K562 (cell line): Measurements from ENCODE around the gene TRPM4. TPM values are rescaled to one million over a fixed set of nuclear protein-coding genes. Genes with fewer than 3 reads are reported as not detected.

ENCODE experiments used
- CBFA2T3 ChIP-seq: fragments of 450-650 bp; IDR thresholded peaks from 2 replicates; pipeline ENCODE4 v1.6.1; 2017
- CEBPB ChIP-seq: fragments of 450-650 bp; IDR thresholded peaks from 2 replicates; pipeline ENCODE4 v1.6.1; 2016; ENCODE audit warnings: missing genetic modification characterization, missing compliant biosample characterization
- HNRNPK ChIP-seq: fragments of 200-400 bp; formaldehyde crosslinking; IDR thresholded peaks from one replicate; pipeline ENCODE4 v1.6.1; 2018; ENCODE audit warnings: mild to moderate bottlenecking, low read depth, low read length; ENCODE audit not compliant: poor library complexity, severe bottlenecking
- PCBP1 ChIP-seq: fragments of 200-400 bp; formaldehyde crosslinking; IDR thresholded peaks from 2 replicates; pipeline ENCODE4 v1.6.1; 2018; ENCODE audit warnings: mild to moderate bottlenecking, low read depth, low read length; ENCODE audit not compliant: poor library complexity, severe bottlenecking
- RAD21 ChIP-seq, 2 experiments: fragments of 250-450 bp in 1 of 2; fragments of 450-650 bp in 1 of 2; sonication (Bioruptor Pico) in 1 of 2; formaldehyde crosslinking in 1 of 2; IDR thresholded peaks in 1 of 2; conservative IDR thresholded peaks in 1 of 2; 2 replicates each; pipeline versions ENCODE4 v1.4.0 to v1.8.0; 2020 to 2022; ENCODE audit warnings: mild to moderate bottlenecking in 2 of 2, moderate library complexity in 1 of 2
- TAF9B ChIP-seq: fragments of 450-650 bp; IDR thresholded peaks from 2 replicates; pipeline ENCODE4 v1.6.1; 2018; ENCODE audit warnings: mild to moderate bottlenecking; ENCODE audit not compliant: partially characterized antibody
- ZNF3 ChIP-seq: fragments of 250-450 bp; sonication (Bioruptor Pico); IDR thresholded peaks from 2 replicates; pipeline ENCODE4 v1.5.0; 2021; ENCODE audit warnings: mild to moderate bottlenecking, moderate library complexity
- polyA plus RNA-seq, 8 experiments: library from polyadenylated mRNA; depleted of rRNA in 4 of 8; stranded (reverse) in 5 of 8; unstranded in 3 of 8; fragments of >200 nt; fragmentation: Nextera tagmentation in 2 of 8; fragmentation: Illumina TruSeq in 1 of 8; extraction: Ambion mirVana in 2 of 8; extraction: Trizol in 1 of 8; gene quantifications; 2 replicates each; pipeline versions ENCODE4 v1.2.1 to v1.2.3, GENCODE V29; 2011 to 2014; ENCODE audit warnings: inconsistent platforms in 1 of 8, missing spikeins in 1 of 8
- total RNA-seq, 7 experiments: library from RNA; depleted of rRNA in 6 of 7; stranded (reverse); fragments of >200 nt in 6 of 7; fragmentation: Illumina TruSeq in 2 of 7; extraction: Trizol in 2 of 7; gene quantifications; 2 replicates each; pipeline versions ENCODE4 v1.2.1 to v1.2.3, GENCODE V29; 2011 to 2021; ENCODE audit warnings: low replicate concordance in 1 of 7
- TF ChIP-seq, protein P1 (sequence below), 2 experiments: fragments of 450-650 bp; formaldehyde crosslinking in 1 of 2; IDR thresholded peaks; 2 replicates each; pipeline versions ENCODE4 v1.4.0 to v1.6.1; 2014 to 2020; ENCODE audit warnings: mild to moderate bottlenecking in 2 of 2, borderline replicate concordance in 1 of 2, low read depth in 1 of 2
- TF ChIP-seq, protein P2 (sequence below), 2 experiments: fragments of 450-650 bp in 1 of 2; IDR thresholded peaks; 2 replicates each; pipeline ENCODE4 v1.6.1; 2011 to 2017; ENCODE audit warnings: low read depth in 2 of 2, antibody characterized with exemption in 1 of 2, borderline replicate concordance in 1 of 2, low read length in 1 of 2, mild to moderate bottlenecking in 1 of 2, mixed read lengths in 1 of 2; ENCODE audit not compliant: control insufficient read depth in 1 of 2
- TF ChIP-seq, protein P3 (sequence below): fragments of 450-650 bp; IDR thresholded peaks from 2 replicates; pipeline ENCODE4 v1.6.1; 2018; ENCODE audit not compliant: partially characterized antibody

The TRPM4 gene
- total and polyA plus RNA-seq, 9 of the 15 experiments (the other 6 are each of a cell fraction or from before 2014, with no cell fraction given), result 6.5 to 45.4 (median 15.2) TPM

DNA sequence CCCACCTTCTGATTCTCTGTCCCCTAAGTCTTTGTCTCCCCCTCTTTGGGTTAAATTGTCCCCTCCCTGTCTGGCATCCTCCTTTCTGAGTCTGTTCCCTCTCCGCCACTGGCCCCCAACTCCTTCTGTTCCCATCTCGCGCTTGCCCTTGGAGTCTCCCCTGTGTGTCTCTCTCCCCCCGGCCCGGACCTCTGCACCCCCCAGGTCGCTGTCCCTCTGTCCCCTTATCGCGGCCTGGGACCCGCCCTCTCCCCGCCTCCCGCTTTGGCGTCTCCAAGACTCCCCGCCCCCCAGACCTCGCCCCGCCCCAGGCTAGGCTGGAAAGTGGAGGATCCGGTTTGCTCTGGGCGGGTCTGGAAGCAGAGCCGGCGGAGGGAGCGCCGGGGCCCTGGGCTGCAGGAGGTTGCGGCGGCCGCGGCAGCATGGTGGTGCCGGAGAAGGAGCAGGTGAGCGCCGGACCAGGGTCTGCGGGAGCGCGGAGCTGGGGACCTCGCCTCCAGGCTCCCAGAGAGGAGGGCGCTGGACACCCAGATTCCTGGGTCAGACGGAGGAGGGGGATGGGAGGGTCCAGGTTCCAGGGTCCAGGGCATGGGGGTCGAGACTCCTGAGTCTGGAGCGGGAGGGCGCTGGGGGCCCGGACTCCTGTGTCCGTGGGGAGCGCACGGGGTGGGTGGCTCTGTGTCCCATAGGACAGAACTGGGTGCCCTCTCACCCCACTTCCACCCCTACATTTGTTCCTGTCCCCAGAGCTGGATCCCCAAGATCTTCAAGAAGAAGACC is at the start of gene TRPM4 (continued):
- TF ChIP-seq, protein P1, sequence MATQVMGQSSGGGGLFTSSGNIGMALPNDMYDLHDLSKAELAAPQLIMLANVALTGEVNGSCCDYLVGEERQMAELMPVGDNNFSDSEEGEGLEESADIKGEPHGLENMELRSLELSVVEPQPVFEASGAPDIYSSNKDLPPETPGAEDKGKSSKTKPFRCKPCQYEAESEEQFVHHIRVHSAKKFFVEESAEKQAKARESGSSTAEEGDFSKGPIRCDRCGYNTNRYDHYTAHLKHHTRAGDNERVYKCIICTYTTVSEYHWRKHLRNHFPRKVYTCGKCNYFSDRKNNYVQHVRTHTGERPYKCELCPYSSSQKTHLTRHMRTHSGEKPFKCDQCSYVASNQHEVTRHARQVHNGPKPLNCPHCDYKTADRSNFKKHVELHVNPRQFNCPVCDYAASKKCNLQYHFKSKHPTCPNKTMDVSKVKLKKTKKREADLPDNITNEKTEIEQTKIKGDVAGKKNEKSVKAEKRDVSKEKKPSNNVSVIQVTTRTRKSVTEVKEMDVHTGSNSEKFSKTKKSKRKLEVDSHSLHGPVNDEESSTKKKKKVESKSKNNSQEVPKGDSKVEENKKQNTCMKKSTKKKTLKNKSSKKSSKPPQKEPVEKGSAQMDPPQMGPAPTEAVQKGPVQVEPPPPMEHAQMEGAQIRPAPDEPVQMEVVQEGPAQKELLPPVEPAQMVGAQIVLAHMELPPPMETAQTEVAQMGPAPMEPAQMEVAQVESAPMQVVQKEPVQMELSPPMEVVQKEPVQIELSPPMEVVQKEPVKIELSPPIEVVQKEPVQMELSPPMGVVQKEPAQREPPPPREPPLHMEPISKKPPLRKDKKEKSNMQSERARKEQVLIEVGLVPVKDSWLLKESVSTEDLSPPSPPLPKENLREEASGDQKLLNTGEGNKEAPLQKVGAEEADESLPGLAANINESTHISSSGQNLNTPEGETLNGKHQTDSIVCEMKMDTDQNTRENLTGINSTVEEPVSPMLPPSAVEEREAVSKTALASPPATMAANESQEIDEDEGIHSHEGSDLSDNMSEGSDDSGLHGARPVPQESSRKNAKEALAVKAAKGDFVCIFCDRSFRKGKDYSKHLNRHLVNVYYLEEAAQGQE (IDR thresholded peaks at IDR 0.05; ENCODE audit: borderline replicate concordance), result peak; percentile 99
- TF ChIP-seq, protein P1 (CRISPR knock-in tag; IDR thresholded peaks at IDR 0.05; ENCODE audit: low read depth), result no peak
- TF ChIP-seq ZNF3 (CRISPR knock-in tag) (no peak), TAF9B (no peak), HNRNPK (no peak), CBFA2T3 (no peak), RAD21 (CRISPR knock-in tag; conservative IDR thresholded peaks at IDR 0.05 in 1 of 2, IDR thresholded peaks at IDR 0.05 in 1 of 2) (no peak), CEBPB (tag) (no peak), PCBP1 (peak; percentile 78)
- TF ChIP-seq, protein P2, sequence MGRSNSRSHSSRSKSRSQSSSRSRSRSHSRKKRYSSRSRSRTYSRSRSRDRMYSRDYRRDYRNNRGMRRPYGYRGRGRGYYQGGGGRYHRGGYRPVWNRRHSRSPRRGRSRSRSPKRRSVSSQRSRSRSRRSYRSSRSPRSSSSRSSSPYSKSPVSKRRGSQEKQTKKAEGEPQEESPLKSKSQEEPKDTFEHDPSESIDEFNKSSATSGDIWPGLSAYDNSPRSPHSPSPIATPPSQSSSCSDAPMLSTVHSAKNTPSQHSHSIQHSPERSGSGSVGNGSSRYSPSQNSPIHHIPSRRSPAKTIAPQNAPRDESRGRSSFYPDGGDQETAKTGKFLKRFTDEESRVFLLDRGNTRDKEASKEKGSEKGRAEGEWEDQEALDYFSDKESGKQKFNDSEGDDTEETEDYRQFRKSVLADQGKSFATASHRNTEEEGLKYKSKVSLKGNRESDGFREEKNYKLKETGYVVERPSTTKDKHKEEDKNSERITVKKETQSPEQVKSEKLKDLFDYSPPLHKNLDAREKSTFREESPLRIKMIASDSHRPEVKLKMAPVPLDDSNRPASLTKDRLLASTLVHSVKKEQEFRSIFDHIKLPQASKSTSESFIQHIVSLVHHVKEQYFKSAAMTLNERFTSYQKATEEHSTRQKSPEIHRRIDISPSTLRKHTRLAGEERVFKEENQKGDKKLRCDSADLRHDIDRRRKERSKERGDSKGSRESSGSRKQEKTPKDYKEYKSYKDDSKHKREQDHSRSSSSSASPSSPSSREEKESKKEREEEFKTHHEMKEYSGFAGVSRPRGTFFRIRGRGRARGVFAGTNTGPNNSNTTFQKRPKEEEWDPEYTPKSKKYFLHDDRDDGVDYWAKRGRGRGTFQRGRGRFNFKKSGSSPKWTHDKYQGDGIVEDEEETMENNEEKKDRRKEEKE (IDR thresholded peaks at IDR 0.05; ENCODE audit: borderline replicate concordance in 1 of 2, control insufficient read depth in 1 of 2, low read depth in 2 of 2, low read length in 1 of 2), result no peak
- TF ChIP-seq, protein P3, sequence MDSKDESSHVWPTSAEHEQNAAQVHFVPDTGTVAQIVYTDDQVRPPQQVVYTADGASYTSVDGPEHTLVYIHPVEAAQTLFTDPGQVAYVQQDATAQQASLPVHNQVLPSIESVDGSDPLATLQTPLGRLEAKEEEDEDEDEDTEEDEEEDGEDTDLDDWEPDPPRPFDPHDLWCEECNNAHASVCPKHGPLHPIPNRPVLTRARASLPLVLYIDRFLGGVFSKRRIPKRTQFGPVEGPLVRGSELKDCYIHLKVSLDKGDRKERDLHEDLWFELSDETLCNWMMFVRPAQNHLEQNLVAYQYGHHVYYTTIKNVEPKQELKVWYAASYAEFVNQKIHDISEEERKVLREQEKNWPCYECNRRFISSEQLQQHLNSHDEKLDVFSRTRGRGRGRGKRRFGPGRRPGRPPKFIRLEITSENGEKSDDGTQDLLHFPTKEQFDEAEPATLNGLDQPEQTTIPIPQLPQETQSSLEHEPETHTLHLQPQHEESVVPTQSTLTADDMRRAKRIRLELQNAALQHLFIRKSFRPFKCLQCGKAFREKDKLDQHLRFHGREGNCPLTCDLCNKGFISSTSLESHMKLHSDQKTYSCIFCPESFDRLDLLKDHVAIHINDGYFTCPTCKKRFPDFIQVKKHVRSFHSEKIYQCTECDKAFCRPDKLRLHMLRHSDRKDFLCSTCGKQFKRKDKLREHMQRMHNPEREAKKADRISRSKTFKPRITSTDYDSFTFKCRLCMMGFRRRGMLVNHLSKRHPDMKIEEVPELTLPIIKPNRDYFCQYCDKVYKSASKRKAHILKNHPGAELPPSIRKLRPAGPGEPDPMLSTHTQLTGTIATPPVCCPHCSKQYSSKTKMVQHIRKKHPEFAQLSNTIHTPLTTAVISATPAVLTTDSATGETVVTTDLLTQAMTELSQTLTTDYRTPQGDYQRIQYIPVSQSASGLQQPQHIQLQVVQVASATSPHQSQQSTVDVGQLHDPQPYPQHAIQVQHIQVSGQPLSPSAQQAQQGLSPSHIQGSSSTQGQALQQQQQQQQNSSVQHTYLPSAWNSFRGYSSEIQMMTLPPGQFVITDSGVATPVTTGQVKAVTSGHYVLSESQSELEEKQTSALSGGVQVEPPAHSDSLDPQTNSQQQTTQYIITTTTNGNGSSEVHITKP, result peak; percentile 68
